Measurements from ENCODE around the gene SLC25A42. TPM values are rescaled to one million over a fixed set of nuclear protein-coding genes. Genes with fewer than 3 reads are reported as not detected.

SLC25A42 gene
- total and polyA plus RNA-seq, 2 of the 4 experiments (the other 2 are of a cell fraction) = 2.0 to 9.9 TPM

DNA sequence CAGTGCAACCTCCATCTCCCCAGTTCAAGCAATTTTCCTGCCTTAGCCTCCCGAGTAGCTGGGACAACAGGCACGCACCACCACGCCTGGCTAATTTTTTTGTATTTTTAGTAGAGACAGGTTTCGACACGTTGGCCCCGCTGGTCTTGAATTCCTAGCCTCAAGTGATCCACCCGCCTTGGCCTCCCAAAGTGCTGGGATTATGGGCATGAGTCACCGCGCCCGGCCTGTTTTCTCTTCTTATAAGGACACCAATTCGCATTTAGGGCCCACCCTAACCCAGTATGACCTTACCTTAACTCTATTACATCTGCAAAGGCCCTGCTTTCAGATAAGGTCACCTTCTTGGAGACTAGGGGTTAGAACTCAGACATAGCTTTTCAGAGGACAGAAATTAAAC lies 39.4 kb downstream of the SLC25A42 start:
- POLR2A ChIA-PET (ENCODE audit: unreplicated experiment) = no interaction called here

More for the DNA sequence above, 39.4 kb downstream of the SLC25A42 start:
- no peak for DNase-seq
- Histone ChIP-seq H3K79me1 (ENCODE audit: low read depth in 1 of 2, low read length in 2 of 2) (no peaks in the 10 kb centered on the region), H3K56ac (ENCODE audit: extremely low read depth, insufficient read depth, low read length) (no peak overlapping the region), H3K9ac (ENCODE audit: low read depth, low read length) (no peak overlapping the region), H2BK5ac (ENCODE audit: low read depth, low read length, poor library complexity, severe bottlenecking) (no peak overlapping the region), H3K4me2 (ENCODE audit: low read depth, low read length) (no peak overlapping the region), H3K4me1 (ENCODE audit: control insufficient read depth, insufficient read depth, low read length) (peaks cover 7% of the 10 kb centered on the region; the same call in 1 of the 2 replicates), H4K5ac (ENCODE audit: low read depth, low read length) (no peak overlapping the region), H3K14ac (replicated peaks; ENCODE audit: low read depth, low read length) (no peak overlapping the region), H4K91ac (ENCODE audit: insufficient read depth, low read depth, low read length) (no peak overlapping the region), H3K23ac (ENCODE audit: low read depth, low read length) (no peak overlapping the region), H3K4ac (ENCODE audit: low read depth, low read length) (no peak overlapping the region), H3K4me3 (ENCODE audit: insufficient read depth, low read depth, low read length) (no peak overlapping the region), H4K20me1 (ENCODE audit: insufficient read depth, low read length) (no peaks in the 10 kb centered on the region), H3K9me3 (ENCODE audit: control insufficient read depth, insufficient read depth, low read length) (no peaks in the 10 kb centered on the region), H2AFZ (replicated peaks; ENCODE audit: low read length, poor library complexity) (no peak overlapping the region), H2BK20ac (ENCODE audit: low read depth, low read length) (no peak overlapping the region), H3K36me3 (ENCODE audit: control insufficient read depth, insufficient read depth, low read length) (no peaks in the 10 kb centered on the region), H2BK15ac (ENCODE audit: low read depth, low read length) (no peak overlapping the region), H4K8ac (ENCODE audit: low read depth in 2 of 2, low read length in 2 of 2) (no peak overlapping the region), H2AK5ac (ENCODE audit: low read depth, low read length) (no peak overlapping the region), H2AK9ac (replicated peaks; ENCODE audit: low read depth, low read length, poor library complexity) (no peak overlapping the region), H3K27ac (ENCODE audit: insufficient read depth, low read length) (no peak overlapping the region), H3K9me1 (ENCODE audit: insufficient read depth, low read length) (peaks cover 8% of the 10 kb centered on the region), H3K18ac (ENCODE audit: low read depth, low read length) (no peak overlapping the region), H3K27me3 (ENCODE audit: control insufficient read depth, insufficient read depth, low read length) (no peaks in the 10 kb centered on the region), H2BK120ac (ENCODE audit: low read depth, low read length) (no peak overlapping the region)
- WGBS, 2 experiments (ENCODE audit: extremely low coverage in 2 of 2, insufficient read length in 1 of 2) = 100% methylated on average over 4 of the region's 11 CpGs; no CpG with 5 or more reads in 1 of the 2 experiments
- CTCF ChIA-PET = no interaction called here
- dilution Hi-C loops (cut with HindIII; ENCODE audit: low sequenced_read_pairs, unreplicated experiment) = no loop called here
- in situ Hi-C loops (cut with MboI; ENCODE audit: low sequenced_read_pairs) = no loop called here
- TF ChIP-seq MAZ (IDR thresholded peaks at IDR 0.05; ENCODE audit: borderline replicate concordance, low read depth, low read length) = no peak
- TF ChIP-seq MXI1 (IDR thresholded peaks at IDR 0.05; ENCODE audit: borderline replicate concordance, low read depth, low read length) = no peak
- no peak for ATAC-seq (ENCODE audit: low read depth)
- intact Hi-C loops (cut with micrococcal nuclease) = no loop called here
- no TSS peak for BruUV-seq (replicated peaks)
